ENCODE measurements around the gene GYS2.

DNA sequence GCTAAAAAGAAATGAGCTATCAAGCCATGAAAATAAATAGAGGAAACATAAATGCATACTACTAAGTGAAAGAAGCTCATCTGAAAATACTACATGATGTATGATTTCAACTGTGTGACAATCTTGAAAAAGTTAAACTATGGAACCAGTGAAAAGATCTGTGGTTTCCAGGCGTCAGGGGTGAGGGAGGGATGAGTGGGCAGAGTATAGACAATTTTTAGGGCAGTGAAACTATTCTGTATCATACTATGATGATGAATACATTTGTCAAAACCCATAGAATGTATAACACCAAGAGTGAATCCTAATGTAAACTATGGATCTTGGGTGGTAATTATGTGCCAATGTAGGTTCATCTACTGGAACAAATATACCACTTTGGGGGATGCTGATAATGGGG is 57.2 kb downstream of the GYS2 start:
- TF ChIP-seq, protein P1, sequence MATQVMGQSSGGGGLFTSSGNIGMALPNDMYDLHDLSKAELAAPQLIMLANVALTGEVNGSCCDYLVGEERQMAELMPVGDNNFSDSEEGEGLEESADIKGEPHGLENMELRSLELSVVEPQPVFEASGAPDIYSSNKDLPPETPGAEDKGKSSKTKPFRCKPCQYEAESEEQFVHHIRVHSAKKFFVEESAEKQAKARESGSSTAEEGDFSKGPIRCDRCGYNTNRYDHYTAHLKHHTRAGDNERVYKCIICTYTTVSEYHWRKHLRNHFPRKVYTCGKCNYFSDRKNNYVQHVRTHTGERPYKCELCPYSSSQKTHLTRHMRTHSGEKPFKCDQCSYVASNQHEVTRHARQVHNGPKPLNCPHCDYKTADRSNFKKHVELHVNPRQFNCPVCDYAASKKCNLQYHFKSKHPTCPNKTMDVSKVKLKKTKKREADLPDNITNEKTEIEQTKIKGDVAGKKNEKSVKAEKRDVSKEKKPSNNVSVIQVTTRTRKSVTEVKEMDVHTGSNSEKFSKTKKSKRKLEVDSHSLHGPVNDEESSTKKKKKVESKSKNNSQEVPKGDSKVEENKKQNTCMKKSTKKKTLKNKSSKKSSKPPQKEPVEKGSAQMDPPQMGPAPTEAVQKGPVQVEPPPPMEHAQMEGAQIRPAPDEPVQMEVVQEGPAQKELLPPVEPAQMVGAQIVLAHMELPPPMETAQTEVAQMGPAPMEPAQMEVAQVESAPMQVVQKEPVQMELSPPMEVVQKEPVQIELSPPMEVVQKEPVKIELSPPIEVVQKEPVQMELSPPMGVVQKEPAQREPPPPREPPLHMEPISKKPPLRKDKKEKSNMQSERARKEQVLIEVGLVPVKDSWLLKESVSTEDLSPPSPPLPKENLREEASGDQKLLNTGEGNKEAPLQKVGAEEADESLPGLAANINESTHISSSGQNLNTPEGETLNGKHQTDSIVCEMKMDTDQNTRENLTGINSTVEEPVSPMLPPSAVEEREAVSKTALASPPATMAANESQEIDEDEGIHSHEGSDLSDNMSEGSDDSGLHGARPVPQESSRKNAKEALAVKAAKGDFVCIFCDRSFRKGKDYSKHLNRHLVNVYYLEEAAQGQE (IDR thresholded peaks at IDR 0.05; ENCODE audit: insufficient read depth in 1 of 2, low read depth in 2 of 2, low read length in 2 of 2): no peak
- TF ChIP-seq TAF1 (IDR thresholded peaks at IDR 0.05; ENCODE audit: borderline replicate concordance, insufficient read depth, low read length) (no peak), POLR2AphosphoS5 (IDR thresholded peaks at IDR 0.05; ENCODE audit: low read depth, low read length) (no peak)

All from PFSK-1 (cell line).